ENCODE measurements around the gene GPC4.

DNA sequence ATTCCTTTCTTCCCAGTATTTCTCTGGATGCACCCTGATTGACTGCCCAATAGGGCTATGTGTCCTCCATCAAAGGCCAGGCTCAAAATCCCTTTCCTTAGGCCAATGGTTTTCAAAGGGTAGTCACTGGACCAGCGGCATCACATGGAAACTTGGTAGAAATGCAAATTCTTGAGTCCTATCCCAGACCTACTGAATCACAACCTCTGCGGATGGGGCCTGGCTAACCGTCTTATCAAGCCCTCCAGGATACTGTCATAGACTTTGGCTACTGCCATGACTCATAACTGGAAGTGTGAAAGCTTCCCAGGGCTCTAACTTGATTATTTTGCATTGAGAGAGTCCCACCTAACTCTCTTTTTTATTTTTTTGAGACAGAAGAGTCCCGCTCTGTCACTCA is 125.2 kb downstream of the GPC4 start:
- TF ChIP-seq, protein P1, sequence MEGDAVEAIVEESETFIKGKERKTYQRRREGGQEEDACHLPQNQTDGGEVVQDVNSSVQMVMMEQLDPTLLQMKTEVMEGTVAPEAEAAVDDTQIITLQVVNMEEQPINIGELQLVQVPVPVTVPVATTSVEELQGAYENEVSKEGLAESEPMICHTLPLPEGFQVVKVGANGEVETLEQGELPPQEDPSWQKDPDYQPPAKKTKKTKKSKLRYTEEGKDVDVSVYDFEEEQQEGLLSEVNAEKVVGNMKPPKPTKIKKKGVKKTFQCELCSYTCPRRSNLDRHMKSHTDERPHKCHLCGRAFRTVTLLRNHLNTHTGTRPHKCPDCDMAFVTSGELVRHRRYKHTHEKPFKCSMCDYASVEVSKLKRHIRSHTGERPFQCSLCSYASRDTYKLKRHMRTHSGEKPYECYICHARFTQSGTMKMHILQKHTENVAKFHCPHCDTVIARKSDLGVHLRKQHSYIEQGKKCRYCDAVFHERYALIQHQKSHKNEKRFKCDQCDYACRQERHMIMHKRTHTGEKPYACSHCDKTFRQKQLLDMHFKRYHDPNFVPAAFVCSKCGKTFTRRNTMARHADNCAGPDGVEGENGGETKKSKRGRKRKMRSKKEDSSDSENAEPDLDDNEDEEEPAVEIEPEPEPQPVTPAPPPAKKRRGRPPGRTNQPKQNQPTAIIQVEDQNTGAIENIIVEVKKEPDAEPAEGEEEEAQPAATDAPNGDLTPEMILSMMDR (conservative IDR thresholded peaks at IDR 0.05 in 1 of 2, IDR thresholded peaks at IDR 0.05 in 1 of 2; ENCODE audit: extremely low read depth in 1 of 2, insufficient read depth in 1 of 2, low read depth in 1 of 2, low read length in 2 of 2): no peak
- TF ChIP-seq EZH2 (IDR thresholded peaks at IDR 0.05; ENCODE audit: borderline replicate concordance, low read length): no peak
